GM18868 (cell line): ENCODE measurements around the gene DNAJC2.

Experiments
- ATAC-seq: cut with Tn5 transposase; IDR thresholded peaks from one replicate; pipeline ENCODE4 v1.9.1; 2021; ENCODE audit warnings: mild to moderate bottlenecking, moderate library complexity; ENCODE audit not compliant: unreplicated experiment

Gene DNAJC2

DNA sequence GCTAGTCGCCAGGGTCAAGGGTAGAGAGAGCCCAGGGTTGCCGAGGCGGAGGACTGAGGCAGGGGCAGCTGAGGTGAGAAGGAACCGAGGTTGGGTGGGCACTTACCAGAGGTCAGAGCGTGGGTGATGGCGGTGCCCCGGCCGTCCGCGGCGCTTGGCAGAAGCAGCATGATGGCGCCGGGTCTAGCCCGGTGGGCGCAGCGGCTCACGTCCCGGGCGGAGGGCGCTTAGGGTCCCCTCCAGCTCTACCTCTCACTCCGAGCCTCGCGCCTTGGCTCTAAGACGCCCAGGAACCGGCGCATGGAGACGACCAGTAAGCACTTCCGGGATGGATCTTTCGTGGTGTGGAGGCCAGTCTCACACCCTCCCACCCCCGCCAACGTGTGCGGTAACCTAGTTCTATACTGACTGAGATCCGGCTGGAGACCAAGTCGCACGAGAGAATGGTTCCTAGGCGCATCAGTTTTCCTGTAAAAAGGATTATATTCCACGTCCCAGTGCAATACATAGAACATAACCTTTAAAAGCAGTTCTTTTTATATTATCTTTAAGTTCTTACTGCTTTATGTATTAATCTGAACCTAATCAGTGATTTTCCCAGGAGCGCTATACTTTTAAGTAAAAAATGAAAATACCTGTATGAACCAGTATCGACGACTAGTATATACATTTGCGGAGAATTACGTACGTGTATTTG is at the start of gene DNAJC2:
DNAJC2 (minus strand) TSS at position 315 of the 697 bp plus-strand sequence; CDS start at position 170, 145 bp downstream.
- peak; percentile 74 for ATAC-seq

DNA sequence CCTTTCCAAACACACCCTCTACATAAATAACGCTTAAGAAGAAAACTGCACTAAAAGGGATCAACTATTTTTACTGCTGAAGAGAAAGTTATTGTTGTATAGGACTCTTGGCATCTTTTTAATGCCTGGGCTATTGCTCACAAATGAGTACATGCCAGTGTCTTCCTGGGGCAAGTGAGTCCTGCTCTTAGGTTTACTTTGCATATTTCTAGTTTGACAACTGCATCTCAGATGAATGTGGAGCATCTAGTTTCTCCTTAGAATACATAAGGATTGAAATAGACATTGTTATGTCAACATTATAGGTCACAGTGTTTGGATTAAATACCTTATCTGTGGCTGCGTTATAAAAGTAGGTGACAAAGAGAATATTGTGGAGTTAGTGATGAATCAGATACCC is 47.4 kb upstream of the DNAJC2 start:
- ATAC-seq: no peak

DNA sequence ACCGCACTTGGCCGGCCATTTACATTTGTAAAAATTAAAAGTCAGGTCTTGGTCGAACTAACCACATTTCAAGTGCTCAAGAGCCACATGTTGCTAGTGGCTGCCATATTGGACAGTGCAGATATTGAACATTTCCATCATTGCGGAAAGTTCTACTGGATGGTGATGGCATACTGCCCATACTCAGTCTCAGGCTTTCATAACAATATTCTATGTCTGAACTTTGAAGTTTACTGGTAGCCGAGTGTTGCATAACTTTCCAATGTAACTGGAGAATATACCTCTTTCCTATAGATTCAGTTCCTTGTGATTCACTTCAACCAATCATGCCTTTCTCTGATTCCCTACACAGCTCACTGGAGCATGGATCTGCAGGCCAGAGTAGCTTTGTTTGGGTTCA is 46.6 kb upstream of the DNAJC2 start:
- no peak for ATAC-seq

DNA sequence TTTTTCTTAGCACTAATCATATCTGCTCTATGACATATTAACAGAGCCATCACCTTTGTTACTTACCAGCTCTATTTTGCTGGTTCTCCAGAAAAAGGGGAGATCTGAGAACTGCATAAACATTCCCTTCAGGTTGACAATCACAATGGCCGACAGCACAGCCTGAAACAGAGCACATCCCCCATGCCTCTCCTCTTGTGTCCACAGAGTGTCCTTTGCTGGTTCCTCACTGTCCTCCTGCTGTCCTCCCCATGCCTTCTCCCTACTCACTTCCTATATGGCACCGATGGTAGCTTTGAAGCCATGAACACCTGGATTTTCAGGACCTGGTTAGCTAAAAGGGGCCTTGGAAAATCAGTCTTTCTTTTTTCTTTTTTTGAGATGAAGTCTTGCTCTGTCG is 44.7 kb upstream of the DNAJC2 start:
- ATAC-seq: no peak

- ATAC-seq: no peak
These were observed 44.0 kb upstream of the DNAJC2 start for GRCh38 chr7:103388469-103389140.

DNA sequence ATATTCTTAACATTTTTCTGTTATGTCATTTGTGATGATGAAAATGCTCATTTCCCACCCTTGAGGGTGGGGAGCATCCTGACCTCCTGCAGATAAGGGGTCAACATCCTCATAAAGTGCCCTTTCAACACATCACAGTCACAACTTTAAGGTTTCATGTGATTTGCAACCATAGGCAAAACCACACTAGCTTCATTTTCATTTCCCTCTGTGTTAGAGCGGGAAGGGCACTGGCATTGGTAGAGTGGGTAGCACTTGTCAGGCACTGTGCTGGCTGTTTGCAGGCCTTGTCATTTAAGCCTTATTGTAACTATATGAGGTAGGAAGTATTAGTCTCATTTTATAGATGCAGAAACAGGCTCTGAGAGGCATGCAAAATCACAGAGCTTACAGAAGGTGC is 42.7 kb upstream of the DNAJC2 start:
- no peak for ATAC-seq

- ATAC-seq: no peak
These were observed 37.5 kb upstream of the DNAJC2 start for GRCh38 chr7:103382032-103382402.

- no peak for ATAC-seq
These were observed 36.9 kb upstream of the DNAJC2 start for GRCh38 chr7:103381280-103382031.

DNA sequence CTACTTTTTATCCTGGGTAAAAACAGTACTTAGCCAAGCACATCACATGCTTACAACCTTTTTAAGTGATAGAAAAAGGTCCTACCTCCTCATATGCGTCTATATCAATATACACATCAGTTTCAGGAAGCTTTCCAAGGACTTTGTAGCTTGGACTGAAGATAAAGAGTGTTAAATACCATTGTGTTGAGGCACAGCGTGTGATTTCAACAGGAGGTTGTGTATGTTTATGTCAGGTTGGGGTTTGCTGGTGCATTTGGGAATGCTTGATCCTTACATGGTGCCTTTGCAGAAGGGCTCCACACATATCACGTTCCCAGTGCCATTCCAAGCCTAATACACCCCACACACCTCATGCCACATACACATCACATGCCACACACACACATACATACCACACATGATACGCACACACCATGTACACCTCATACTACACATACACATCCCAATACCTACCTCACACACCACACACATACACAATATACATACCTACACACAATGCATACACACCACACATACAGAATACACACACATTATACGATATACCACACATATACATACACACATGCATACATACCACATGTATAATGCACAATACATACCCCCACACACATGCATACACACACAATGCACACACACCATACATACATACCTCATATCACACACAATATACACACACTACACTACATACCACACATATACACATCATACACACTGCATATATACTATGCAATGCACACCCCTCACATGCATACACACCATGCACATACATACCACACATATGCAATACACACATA is 36.0 kb upstream of the DNAJC2 start:
- no peak for ATAC-seq

DNA sequence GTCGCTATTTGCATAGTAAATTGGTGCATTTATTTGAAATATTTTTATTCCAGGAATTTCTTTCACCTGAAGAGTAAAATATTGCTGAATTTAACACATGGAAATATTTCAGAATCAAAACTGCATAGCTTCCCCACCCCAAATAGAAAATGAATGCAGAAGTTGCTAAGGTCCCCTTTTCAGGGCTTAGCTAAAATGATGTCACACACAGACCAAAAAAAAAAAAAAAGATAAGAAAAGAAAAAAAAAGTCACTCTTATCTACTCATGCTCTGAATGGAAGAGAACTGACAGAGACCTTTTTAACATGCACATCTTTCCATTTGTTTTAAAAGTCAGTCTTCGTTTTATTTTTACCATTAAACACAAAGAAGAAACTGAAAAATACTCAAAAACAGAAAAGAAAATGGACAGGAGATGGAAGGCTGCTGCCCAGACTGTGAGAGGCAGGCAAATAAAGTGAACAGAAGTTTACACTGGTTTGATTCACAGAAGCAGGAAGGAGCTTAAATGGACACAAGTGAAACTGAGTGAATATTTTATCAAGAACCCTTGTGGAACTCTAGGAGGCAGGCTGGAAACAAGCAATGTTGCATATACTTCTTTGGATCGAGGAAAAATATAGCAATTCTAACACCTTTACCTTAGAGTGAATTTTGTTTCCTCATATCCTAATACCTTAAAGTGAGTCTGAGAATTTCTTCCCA is 34.9 kb upstream of the DNAJC2 start:
- ATAC-seq: no peak

- no peak for ATAC-seq
These were observed 29.5 kb upstream of the DNAJC2 start for GRCh38 chr7:103373866-103374643.

DNA sequence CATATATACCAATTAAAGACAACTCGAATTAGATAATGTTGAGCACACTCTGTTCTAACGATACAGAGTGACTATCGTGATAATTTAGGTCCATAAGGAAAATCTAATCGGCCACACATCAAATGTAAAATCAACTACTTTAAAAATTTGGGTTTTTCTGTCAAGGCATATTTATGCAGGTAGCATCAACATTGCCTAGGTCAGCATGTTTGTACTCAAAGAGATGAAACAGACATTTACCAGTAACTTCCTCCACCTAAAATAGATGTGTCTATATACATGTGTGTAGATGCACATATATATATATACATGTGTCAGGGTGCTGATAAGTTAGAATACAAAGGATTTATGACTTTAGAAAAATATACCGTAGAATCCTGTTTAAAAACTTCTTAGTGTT is 24.9 kb upstream of the DNAJC2 start:
- no peak for ATAC-seq

DNA sequence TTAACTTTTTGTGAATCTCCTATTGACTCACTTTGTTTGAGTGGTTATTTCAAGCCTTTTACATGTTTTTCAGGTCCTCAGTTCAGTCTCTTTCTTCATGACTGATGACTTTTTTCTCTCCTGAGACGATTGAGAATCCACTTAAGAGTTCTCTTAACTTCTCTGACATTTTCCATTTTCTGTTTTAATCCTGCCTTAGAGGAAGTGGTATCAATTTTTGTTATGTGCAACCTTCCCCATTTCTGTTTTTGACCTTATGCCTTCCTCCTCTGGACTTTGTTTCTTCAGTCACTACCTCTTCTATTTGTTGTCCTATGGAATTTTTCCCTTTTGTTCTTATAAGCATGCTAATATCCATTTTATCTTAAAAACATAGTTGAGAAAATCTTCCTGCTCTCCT is 5.2 kb upstream of the DNAJC2 start:
- no peak for ATAC-seq

DNA sequence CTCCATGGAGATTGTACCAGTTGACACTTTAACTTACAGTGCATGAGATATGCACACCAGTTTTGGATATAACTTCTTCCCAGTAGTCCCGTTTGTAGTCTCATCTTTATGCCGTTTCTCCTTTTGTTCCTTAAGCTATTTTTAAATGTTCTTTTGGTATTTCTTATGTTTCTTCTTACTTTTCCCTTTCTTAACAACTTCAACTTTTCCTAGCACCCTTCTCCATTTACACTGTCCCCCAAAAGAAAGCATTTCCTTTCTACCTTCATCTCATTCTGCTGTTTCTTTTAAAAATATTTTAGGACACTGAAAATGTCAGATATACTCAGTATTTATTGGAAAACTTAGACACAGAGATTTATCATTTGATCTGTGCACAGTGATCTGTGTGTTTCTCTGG is 4.4 kb upstream of the DNAJC2 start:
- ATAC-seq: no peak

DNA sequence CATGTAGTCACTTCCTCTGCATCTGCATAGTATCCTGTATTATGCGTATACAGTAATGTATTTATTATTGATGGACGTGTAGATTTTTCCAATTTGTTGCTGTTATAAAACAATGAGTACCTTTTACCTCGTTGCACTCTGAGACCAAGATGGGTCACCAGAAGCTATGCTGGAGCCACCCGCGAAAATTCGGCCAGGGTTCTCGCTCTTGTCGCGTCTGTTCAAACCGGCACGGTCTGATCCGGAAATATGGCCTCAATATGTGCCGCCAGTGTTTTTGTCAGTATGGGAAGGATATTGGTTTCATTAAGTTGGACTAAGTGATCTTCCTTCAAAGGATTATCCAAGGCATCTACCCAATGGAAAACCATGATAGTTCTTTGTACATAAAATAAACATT is 3.9 kb upstream of the DNAJC2 start:
- no peak for ATAC-seq

DNA sequence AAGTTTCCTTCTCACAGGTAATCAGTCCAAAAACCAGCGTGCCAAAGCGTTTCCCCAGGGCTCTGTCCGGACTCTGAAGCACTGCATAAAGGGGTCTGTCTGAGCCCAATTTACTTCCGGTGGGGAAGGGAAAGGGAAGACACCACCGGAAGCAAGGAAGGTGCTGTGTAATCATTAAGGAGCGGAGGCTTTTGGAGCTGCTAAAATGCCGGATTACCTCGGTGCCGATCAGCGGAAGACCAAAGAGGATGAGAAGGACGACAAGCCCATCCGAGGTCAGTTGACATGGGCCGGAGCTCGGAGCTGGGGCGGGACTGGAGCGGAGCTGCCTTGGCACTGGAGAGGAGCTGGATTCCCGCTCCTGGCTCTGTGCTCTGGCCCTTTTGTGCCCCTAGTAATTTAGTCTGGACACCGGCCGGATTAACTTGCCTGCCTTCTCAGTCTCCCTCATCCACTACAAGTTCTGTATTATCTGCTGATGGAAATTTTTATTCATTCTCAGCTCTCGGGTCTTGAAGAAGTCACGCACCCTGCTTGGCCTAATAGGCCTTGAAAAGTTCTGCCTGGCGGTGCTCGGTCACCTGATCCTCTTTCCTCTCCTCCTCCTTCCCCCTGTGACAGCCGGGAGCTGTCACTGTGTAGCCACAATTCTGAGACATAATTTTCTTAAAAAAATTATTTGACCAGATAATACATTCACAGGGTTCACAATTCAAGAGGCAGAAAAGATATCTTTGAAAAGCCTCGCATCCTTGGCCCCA is 3.1 kb upstream of the DNAJC2 start, which contains the start of gene PSMC2:
PSMC2 (plus strand) TSS at position 137 of the 761 bp plus-strand sequence; CDS start at position 206, 69 bp downstream.
- ATAC-seq: peak; percentile 74

DNA sequence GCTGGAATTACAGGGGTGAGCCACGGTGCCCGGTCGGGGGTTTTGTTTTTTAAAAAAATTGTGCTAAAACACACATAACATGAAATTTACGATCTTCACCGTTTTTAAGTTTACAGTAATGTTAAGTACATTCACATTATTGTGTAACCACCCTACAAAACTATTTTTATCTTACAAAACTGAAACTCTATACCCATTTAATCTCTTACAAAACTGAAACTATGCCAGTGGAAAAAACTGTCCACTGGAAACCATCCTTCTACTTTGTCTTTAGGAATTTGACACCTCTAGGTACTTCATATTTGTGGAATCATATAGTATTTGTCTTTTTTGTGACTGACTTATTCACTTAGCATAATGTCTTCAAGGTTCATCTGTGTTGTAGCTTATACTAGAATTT is 1.8 kb upstream of the DNAJC2 start:
- no peak for ATAC-seq

DNA sequence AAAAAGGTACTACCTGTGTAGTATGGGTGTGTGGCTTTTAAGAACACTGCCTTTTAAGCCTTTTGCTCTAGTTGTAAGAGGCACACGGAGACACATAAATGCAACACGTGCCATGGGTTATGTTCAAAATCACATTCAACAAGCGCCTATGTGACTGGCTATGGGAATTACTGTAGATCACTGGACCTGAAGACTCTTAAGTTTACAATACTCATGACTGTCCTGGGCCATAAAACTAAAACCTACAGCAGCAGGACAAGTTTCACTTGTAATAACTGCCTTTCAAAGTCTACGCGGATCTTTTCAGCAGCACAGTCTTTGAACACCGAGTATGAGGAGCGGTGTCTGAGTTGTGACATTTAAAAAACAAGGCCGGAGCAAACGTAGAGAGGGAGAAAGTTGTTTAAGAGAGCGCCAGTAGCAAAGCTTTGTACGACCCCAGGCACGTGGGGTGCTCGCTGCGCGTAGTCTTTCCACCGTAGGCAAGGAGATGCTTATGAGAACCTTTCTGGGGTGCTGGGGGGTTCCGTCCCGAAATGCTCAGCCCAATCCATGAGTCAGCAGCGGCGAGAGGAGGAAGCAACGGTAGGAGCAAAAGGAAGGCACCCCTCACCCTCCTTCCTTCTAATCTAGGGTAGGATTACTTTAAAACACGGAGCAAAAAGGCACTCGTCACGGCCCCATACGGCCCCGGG is 662 bp downstream of the DNAJC2 start:
- peak; percentile 7 for ATAC-seq
